SK-N-SH treated with all-trans-retinoic acid at 6 μM for 48 hours (cell line): Measurements from ENCODE around the gene TPH2.

ENCODE experiments used
- ATAC-seq: fragments of 200-7000 bp; cut with Tn5 transposase; 3 replicates; pipeline ENCODE4 v1.9.1; 2020; ENCODE audit warnings: mild to moderate bottlenecking, moderate library complexity
- ARNTL ChIP-seq: fragments of 450-650 bp; formaldehyde crosslinking; IDR thresholded peaks from 2 replicates; pipeline ENCODE4 v1.5.0; 2020; ENCODE audit warnings: low read depth, mild to moderate bottlenecking, moderate library complexity, borderline replicate concordance
- CREB5 ChIP-seq: fragments of 250-450 bp; sonication (Bioruptor Pico); IDR thresholded peaks from 2 replicates; pipeline ENCODE4 v1.5.1; 2020; ENCODE audit warnings: low read depth, mild to moderate bottlenecking, moderate library complexity
- CSDC2 ChIP-seq: fragments of 250-450 bp; sonication (Bioruptor Pico); IDR thresholded peaks from 2 replicates; pipeline ENCODE4 v1.5.0; 2020; ENCODE audit warnings: mild to moderate bottlenecking, moderate library complexity
- CSRNP3 ChIP-seq: fragments of 250-450 bp; sonication (Bioruptor Pico); IDR thresholded peaks from 2 replicates; pipeline ENCODE4 v1.5.1; 2021; ENCODE audit warnings: mild to moderate bottlenecking, moderate library complexity
- ESRRG ChIP-seq: fragments of 250-450 bp; sonication (Bioruptor Pico); IDR thresholded peaks from 2 replicates; pipeline ENCODE4 v1.6.1; 2021; ENCODE audit warnings: mild to moderate bottlenecking
- GLIS3 ChIP-seq: fragments of 250-450 bp; sonication (Bioruptor Pico); IDR thresholded peaks from 2 replicates; pipeline ENCODE4 v1.5.0; 2020; ENCODE audit warnings: mild to moderate bottlenecking, moderate library complexity
- ISL1 ChIP-seq: fragments of 250-450 bp; sonication (Bioruptor Pico); IDR thresholded peaks from 2 replicates; pipeline ENCODE4 v2.1.2; 2022; ENCODE audit warnings: mild to moderate bottlenecking, moderate library complexity
- OSR1 ChIP-seq: fragments of 250-450 bp; sonication (Bioruptor Pico); IDR thresholded peaks from 2 replicates; pipeline ENCODE4 v1.8.0; 2022; ENCODE audit warnings: moderate library complexity, mild to moderate bottlenecking, inconsistent platforms
- POU6F1 ChIP-seq: fragments of 250-450 bp; sonication (Bioruptor Pico); IDR thresholded peaks from 2 replicates; pipeline ENCODE4 v1.8.0; 2021; ENCODE audit warnings: low read depth, mild to moderate bottlenecking, moderate library complexity, borderline replicate concordance
- PPARA ChIP-seq: fragments of 250-450 bp; sonication (Bioruptor Pico); IDR thresholded peaks from 2 replicates; pipeline ENCODE4 v1.5.0; 2020; ENCODE audit warnings: mild to moderate bottlenecking, borderline replicate concordance
- RARB ChIP-seq: fragments of 250-450 bp; sonication (Bioruptor Pico); IDR thresholded peaks from 2 replicates; pipeline ENCODE4 v1.8.0; 2021; ENCODE audit warnings: mild to moderate bottlenecking, moderate library complexity
- SNAI2 ChIP-seq: fragments of 250-450 bp; sonication (Bioruptor Pico); IDR thresholded peaks from 2 replicates; pipeline ENCODE4 v1.5.0; 2020; ENCODE audit warnings: mild to moderate bottlenecking, moderate library complexity
- TCF4 ChIP-seq: fragments of 250-450 bp; sonication (Bioruptor Pico); IDR thresholded peaks from 2 replicates; pipeline ENCODE4 v1.8.0; 2021; ENCODE audit warnings: mild to moderate bottlenecking, moderate library complexity, borderline replicate concordance
- TOX ChIP-seq: fragments of 250-450 bp; sonication (Bioruptor Pico); IDR thresholded peaks from 2 replicates; pipeline ENCODE4 v1.8.0; 2021; ENCODE audit warnings: mild to moderate bottlenecking, moderate library complexity, borderline replicate concordance
- ZC3H10 ChIP-seq: fragments of 250-450 bp; sonication (Bioruptor Pico); IDR thresholded peaks from 2 replicates; pipeline ENCODE4 v1.5.1; 2021; ENCODE audit warnings: mild to moderate bottlenecking, moderate library complexity
- ZFP3 ChIP-seq: fragments of 250-450 bp; sonication (Bioruptor Pico); IDR thresholded peaks from 2 replicates; pipeline ENCODE4 v1.5.0; 2020; ENCODE audit warnings: mild to moderate bottlenecking, moderate library complexity
- ZNF565 ChIP-seq: fragments of 450-650 bp; formaldehyde crosslinking; conservative IDR thresholded peaks from 2 replicates; pipeline ENCODE4 v1.5.0; 2020; ENCODE audit warnings: low read depth, mild to moderate bottlenecking, moderate library complexity
- ZNF8 ChIP-seq: fragments of 450-650 bp; formaldehyde crosslinking; IDR thresholded peaks from 2 replicates; pipeline ENCODE4 v1.5.0; 2020; ENCODE audit warnings: mild to moderate bottlenecking, moderate library complexity
- TF ChIP-seq, protein P1 (sequence below): fragments of 250-450 bp; sonication (Bioruptor Pico); IDR thresholded peaks from 2 replicates; pipeline ENCODE4 v1.5.0; 2020; ENCODE audit warnings: mild to moderate bottlenecking, moderate library complexity

The TPH2 gene

GRCh38 chr12:72075401-72075800 is 136.8 kb downstream of the TPH2 start:
- no peak for ATAC-seq
- TF ChIP-seq SNAI2 (CRISPR knock-in tag) (no peak), PPARA (no peak), CSDC2 (CRISPR knock-in tag) (no peak)
- TF ChIP-seq, protein P1, sequence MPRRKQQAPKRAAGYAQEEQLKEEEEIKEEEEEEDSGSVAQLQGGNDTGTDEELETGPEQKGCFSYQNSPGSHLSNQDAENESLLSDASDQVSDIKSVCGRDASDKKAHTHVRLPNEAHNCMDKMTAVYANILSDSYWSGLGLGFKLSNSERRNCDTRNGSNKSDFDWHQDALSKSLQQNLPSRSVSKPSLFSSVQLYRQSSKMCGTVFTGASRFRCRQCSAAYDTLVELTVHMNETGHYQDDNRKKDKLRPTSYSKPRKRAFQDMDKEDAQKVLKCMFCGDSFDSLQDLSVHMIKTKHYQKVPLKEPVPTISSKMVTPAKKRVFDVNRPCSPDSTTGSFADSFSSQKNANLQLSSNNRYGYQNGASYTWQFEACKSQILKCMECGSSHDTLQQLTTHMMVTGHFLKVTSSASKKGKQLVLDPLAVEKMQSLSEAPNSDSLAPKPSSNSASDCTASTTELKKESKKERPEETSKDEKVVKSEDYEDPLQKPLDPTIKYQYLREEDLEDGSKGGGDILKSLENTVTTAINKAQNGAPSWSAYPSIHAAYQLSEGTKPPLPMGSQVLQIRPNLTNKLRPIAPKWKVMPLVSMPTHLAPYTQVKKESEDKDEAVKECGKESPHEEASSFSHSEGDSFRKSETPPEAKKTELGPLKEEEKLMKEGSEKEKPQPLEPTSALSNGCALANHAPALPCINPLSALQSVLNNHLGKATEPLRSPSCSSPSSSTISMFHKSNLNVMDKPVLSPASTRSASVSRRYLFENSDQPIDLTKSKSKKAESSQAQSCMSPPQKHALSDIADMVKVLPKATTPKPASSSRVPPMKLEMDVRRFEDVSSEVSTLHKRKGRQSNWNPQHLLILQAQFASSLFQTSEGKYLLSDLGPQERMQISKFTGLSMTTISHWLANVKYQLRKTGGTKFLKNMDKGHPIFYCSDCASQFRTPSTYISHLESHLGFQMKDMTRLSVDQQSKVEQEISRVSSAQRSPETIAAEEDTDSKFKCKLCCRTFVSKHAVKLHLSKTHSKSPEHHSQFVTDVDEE (CRISPR knock-in tag) = no peak

- no peak for ATAC-seq
- TF ChIP-seq, protein P1 (CRISPR knock-in tag) = no peak
These were observed 137.4 kb downstream of the TPH2 start for GRCh38 chr12:72075891-72076557.

DNA sequence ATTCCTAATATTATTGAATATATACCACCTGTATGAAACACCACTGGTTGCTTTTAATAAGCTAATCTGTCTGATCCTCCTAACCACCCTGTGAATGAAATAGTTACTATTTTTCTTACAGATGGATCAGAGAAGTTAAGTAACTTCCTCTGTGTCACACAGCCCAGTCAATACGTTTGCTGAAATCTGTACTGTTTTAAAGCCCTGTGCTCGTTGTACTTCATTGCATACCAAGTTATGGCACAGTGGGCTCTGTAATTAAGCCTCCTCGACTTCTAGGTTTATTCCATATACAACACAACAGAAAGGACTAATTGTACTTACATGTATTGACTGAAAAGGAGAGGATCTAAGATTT is 137.9 kb downstream of the TPH2 start:
- no peak for ATAC-seq
- no peak for TF ChIP-seq ZNF565 (CRISPR knock-in tag)
- TF ChIP-seq CSDC2 (CRISPR knock-in tag) = no peak
- no peak for TF ChIP-seq OSR1 (CRISPR knock-in tag)
- TF ChIP-seq POU6F1 (CRISPR knock-in tag) = no peak
- TF ChIP-seq ZC3H10 = no peak
- no peak for TF ChIP-seq TOX
- TF ChIP-seq TCF4 (CRISPR knock-in tag) = no peak
- TF ChIP-seq ESRRG (CRISPR knock-in tag) = no peak
- TF ChIP-seq CSRNP3 = no peak
- no peak for TF ChIP-seq ZFP3 (CRISPR knock-in tag)
- TF ChIP-seq ARNTL (CRISPR knock-in tag) = no peak
- no peak for TF ChIP-seq GLIS3 (CRISPR knock-in tag)
- no peak for TF ChIP-seq ZNF8 (CRISPR knock-in tag)
- no peak for TF ChIP-seq CREB5 (CRISPR knock-in tag)
- TF ChIP-seq, protein P1 (CRISPR knock-in tag) = no peak
- no peak for TF ChIP-seq ISL1 (CRISPR knock-in tag)
- no peak for TF ChIP-seq RARB (CRISPR knock-in tag)
